Measurements from ENCODE around the gene RNF166. TPM values are rescaled to one million over a fixed set of nuclear protein-coding genes. Genes with fewer than 3 reads are reported as not detected.

The RNF166 gene
- total and polyA plus RNA-seq, 2 of the 13 experiments (the other 11 are each of a cell fraction or from before 2014, with no cell fraction given) = 21.4 to 23.0 TPM

- TF ChIP-seq AHR (CRISPR knock-in tag; IDR thresholded peaks at IDR 0.05) (peak; percentile 36; the same call in 1 of the 2 replicates), REXO4 (CRISPR knock-in tag; IDR thresholded peaks at IDR 0.05; ENCODE audit: borderline replicate concordance) (no peak), KAT8 (CRISPR knock-in tag; IDR thresholded peaks at IDR 0.05) (0 out of 2 replicates have a peak, but pooled peaks have one; percentile 21), CBX2 (IDR thresholded peaks at IDR 0.05; ENCODE audit: low read depth, low read length) (no peak), CBX2 (CRISPR knock-in tag; IDR thresholded peaks at IDR 0.05; ENCODE audit: low read depth) (no peak), CCAR2 (optimal IDR thresholded peaks at IDR 0.05; ENCODE audit: low read depth, low read length) (no peak), ZFP62 (CRISPR knock-in tag; IDR thresholded peaks at IDR 0.05) (no peak), HNRNPLL (IDR thresholded peaks at IDR 0.05; ENCODE audit: low read depth, low read length, poor library complexity, severe bottlenecking) (peak; percentile 21), NKX3-1 (CRISPR knock-in tag; IDR thresholded peaks at IDR 0.05) (no peak), ZNF318 (CRISPR knock-in tag; IDR thresholded peaks at IDR 0.05) (no peak), MIER3 (CRISPR knock-in tag; IDR thresholded peaks at IDR 0.05; ENCODE audit: borderline replicate concordance) (no peak), ZNF407 (CRISPR knock-in tag; IDR thresholded peaks at IDR 0.05; ENCODE audit: not compliant biosample characterization) (no peak), ZNF616 (CRISPR knock-in tag; IDR thresholded peaks at IDR 0.05; ENCODE audit: low read depth) (no peak), FOSL1 (CRISPR knock-in tag; IDR thresholded peaks at IDR 0.05; ENCODE audit: borderline replicate concordance) (no peak)
These were observed 25.0 kb downstream of the RNF166 start (continued) for GRCh38 chr16:88681084-88681680.
